GM21528 (cell line): Measurements from ENCODE around the gene SHROOM3.
"Not testable (repeated sequence)": the region's sequence is repeated elsewhere in the genome, so short reads cannot be mapped to it uniquely, and the experiment has no call there.

ENCODE experiments used
- ATAC-seq: cut with Tn5 transposase; IDR thresholded peaks from one replicate; pipeline ENCODE4 v1.9.1; 2021; ENCODE audit warnings: mild to moderate bottlenecking, moderate library complexity; ENCODE audit not compliant: unreplicated experiment, low FRiP score

SHROOM3 gene

DNA sequence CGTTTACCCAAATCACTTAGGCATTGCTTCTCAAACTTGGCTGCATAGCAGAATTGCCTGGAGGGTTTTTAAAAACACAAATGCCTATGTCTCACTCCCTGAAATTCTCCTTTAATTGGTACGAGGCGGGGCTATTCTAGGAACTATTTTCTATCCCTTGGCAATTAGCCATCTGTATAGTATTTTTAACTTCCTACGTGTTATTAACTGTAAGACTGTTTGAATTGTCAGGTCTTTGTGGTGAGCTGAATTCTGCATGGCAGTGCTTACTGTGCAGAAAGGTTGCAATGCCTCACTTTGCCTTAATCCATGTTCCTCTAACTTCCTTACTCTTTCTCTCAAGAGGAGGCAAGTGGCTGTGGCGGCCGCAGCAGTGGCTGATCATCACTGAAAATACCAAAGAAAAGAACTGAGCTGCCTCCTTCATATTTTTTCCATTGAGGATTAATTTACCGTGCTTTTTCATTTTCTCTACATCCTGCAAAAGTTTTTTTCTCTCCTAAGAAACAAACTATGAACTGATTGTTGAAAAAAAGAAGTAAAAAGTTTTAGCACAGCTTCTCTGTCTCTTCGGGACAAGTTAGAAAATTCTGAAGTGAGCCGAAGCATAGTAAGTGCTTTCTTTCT is at the start of gene SHROOM3:
Gene SHROOM3, plus strand, starts transcription at position 329 of the 627 bp plus-strand sequence. CDS start 824 bp downstream, outside the sequence.
- ATAC-seq: no peak

DNA sequence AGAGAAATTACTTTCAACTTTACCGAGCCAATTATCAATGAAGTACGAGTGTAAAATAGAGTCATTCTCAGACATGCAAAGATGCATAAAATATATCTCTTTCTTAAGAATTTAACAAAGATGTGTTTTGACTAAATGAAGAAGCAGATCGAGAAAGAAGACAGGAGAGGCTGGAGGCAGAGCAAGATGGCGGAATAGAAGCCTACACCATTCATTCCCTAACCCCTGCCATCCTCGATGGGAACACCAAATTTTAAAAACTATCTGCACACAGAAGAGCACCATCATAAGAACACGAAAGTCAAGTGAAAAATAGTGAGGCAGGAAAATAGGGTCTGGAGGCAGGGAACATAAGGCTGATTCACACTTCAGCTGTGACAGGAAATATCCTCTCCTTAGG is 49.1 kb upstream of the SHROOM3 start:
- ATAC-seq: no peak

DNA sequence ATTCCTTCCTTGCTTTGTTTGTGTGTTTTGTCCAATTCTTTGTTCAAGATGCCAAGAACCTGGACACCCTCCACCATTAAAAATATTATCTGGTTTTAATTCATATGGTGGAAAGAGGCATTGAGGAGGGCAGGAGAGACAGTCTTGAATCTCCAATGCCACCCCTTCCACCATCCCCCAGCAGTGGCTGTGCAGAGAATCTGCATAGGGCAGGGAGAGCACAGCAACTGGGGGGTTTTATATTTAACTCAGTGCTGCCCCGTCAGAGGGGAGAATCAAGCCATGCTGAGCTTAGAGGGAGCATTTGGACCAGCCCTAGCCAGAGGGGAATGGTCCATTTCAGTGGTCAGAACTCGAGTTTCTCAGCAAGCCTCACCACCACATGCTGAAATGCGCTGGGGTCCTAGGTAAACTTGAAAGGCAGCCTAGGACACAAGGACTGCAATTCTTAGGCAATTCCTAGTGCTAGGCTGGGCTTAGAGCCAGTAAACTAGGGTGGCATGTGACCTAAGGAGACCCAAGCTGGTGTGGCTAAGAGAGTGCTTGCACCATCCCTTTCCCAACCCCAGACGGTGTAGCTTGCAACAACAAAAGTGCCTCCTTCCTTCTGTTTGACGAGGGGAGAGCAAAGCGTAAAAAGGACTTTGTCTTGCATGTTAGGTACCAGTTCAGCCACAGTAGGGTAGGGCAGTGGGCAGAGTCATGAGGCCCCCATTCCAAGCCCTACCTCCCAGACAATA is 48.3 kb upstream of the SHROOM3 start:
- ATAC-seq: no peak

GRCh38 chr4:76388160-76388908 is 46.7 kb upstream of the SHROOM3 start:
- ATAC-seq: no peak

DNA sequence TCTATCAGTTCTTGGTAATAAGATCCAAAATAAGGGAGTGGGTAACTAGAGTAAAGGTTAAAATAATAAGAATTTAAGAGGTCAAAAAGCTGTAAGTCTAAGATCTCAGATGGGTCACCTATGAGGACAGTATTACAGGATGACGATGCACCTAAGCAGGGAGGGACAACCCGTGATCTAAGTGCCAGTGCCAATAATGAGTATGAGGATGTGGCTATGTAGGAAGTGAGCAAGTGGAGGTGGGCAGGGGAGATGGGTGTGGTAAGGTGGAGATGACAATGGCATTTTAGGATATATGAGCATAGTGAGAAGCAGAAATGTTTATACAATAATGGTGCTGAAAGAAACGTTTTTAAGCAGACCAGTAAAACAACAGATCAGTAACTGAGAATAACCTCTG is 33.4 kb upstream of the SHROOM3 start:
- ATAC-seq: no peak

DNA sequence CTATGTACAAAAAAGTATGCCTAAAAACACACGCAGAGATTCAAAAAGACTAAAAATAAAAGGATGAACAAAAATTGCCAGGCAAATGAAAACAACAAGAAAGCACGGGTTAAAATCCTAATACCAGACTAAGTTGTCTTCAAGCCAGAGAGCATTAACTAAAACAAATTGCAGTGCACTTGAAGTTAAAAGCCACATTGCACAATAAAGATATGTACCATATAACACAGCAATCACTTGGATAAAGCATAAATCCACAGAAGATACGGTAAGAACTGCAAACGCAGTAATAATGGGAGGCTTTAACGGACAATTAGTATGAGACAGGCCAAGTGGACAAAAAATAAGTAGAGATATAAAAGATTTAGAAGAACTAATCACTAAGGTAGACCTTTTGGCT is 28.9 kb upstream of the SHROOM3 start:
- no peak for ATAC-seq

DNA sequence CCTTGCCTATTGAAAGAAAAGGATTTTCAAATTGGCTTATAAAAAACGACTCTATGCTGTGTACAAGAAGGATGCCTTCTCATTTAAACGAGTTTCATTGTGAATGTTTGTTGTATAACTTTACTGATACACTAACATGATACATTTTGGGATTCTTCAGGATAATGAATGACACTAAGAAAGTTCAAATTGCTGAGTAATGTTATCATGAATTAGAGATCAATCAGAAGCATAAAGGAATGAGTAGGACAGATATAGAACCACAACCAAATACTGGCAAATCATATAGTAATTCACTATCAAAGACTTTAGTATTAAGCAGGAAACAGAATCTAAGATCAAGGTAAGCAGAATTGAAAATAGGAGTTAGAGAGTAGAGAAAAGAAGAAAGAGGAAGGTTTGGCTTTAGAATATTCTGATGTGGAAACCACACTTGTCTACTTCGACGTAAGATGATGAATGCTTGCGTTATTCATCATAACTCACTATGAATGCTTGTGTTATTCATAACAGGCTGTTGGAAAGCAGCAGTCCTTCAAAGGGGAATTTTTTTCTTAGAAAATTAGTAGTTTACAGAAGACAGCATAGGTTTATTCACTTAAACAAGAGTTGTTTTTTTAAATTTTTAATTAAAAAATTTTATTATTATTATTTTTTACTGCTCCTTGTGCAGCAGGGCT is 27.4 kb upstream of the SHROOM3 start:
- no peak for ATAC-seq

- no peak for ATAC-seq
Measured at GRCh38 chr4:76410636-76411035, 24.4 kb upstream of the SHROOM3 start.

- ATAC-seq: no peak
Measured at GRCh38 chr4:76420188-76420761, 14.8 kb upstream of the SHROOM3 start.

GRCh38 chr4:76420762-76421581 is 14.1 kb upstream of the SHROOM3 start, which contains the start of gene CCDC158:
CCDC158 (minus strand) TSS chr4:76421141; CDS start chr4:76403207, 17,934 bp downstream.
- no peak for ATAC-seq

DNA sequence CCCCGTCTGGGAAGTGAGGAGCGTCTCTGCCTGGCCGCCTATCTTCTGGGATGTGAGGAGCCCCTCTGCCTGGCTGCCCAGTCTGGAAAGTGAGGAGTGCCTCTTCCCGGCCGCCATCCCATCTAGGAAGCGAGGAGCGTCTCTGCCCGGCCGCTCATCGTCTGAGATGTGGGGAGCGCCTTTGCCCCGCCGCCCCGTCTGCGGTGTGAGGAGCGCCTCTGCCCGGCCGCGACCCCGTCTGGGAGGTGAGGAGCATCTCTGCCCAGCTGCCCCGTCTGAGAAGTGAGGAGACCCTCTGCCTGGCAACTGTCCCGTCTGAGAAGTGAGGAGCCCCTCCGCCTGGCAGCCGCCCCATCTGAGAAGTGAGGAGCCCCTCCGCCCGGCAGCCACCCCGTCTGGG is 11.9 kb upstream of the SHROOM3 start:
- ATAC-seq: not testable (repeated sequence)

GRCh38 chr4:76426272-76426671 is 8.8 kb upstream of the SHROOM3 start:
- no peak for ATAC-seq

- ATAC-seq: no peak
Measured at GRCh38 chr4:76429636-76430035, 5.4 kb upstream of the SHROOM3 start.

DNA sequence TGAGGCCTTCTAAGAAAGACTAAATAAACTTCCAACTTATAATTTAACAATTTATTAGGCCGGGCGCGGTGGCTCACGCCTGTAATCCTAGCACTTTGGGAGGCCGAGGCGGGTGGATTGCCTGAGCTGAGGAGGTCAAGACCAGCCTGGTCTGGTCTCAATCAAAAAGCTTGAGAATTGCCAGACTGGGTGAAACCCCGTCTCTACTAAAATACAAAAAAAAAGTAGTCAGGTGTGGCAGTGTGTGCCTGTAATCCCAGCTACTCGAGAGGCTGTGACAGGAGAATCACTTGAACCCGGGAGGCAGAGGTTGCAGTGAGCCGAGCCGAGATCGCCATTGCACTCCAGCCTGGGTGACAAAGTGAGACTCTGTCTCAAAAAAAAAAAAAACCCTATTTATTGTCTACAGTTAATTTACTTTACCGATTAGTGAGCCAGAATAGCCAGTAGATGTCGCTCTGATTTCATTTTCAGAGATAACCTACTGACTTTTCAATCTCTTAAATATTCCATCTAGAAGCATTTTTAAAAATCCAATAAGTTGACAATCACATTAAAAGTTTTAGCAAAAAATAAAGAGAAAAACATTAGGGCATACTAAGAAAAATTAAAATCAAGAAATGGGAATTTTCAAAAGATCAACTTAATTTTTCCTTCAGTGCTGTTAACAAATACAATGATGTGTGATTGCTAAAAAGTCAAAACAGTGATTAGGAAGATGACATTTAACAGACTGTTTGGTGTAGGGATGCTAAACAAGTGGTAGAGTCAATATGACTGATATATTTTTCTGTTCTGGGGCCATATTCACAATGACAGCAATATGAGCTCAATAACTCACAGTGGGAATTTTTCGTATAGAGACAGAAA is 4.3 kb upstream of the SHROOM3 start:
- no peak for ATAC-seq

GRCh38 chr4:76435528-76436319 is 695 bp downstream of the SHROOM3 start:
- ATAC-seq: no peak

GRCh38 chr4:76439491-76439890 is 4.5 kb downstream of the SHROOM3 start:
- ATAC-seq: no peak

- ATAC-seq: no peak
Measured at GRCh38 chr4:76441881-76442280, 6.9 kb downstream of the SHROOM3 start.

DNA sequence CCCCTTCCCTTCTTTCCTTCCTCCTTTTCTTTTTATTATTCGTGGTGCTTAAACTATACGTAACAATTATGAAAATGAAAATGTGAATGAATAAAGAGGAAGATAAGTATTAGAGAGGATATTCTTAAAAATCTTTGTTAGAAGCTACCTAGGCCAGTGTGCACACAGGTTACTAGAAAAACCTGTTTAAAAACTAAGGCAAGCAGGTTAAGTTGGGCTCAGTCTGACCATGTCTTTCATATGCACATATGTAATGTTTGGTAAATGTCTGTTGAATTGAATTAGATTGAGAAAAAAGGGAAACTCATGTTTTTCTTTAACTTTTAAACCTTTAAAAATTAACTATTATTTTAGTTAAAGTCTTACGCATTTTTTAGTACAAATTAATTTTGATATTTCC is 7.8 kb downstream of the SHROOM3 start:
- ATAC-seq: no peak
